ENCODE data around the gene VDR.

- TF ChIP-seq, protein P1, sequence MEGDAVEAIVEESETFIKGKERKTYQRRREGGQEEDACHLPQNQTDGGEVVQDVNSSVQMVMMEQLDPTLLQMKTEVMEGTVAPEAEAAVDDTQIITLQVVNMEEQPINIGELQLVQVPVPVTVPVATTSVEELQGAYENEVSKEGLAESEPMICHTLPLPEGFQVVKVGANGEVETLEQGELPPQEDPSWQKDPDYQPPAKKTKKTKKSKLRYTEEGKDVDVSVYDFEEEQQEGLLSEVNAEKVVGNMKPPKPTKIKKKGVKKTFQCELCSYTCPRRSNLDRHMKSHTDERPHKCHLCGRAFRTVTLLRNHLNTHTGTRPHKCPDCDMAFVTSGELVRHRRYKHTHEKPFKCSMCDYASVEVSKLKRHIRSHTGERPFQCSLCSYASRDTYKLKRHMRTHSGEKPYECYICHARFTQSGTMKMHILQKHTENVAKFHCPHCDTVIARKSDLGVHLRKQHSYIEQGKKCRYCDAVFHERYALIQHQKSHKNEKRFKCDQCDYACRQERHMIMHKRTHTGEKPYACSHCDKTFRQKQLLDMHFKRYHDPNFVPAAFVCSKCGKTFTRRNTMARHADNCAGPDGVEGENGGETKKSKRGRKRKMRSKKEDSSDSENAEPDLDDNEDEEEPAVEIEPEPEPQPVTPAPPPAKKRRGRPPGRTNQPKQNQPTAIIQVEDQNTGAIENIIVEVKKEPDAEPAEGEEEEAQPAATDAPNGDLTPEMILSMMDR (IDR thresholded peaks at IDR 0.05), result no peak
- no peak for TF ChIP-seq POLR2AphosphoS5 (IDR thresholded peaks at IDR 0.05)
Observed at GRCh38 chr12:47878918-47879481, 25.8 kb downstream of the VDR start.
